Measurements from ENCODE around the gene KRTAP10-2. TPM values are rescaled to one million over a fixed set of nuclear protein-coding genes. Genes with fewer than 3 reads are reported as not detected.
A peak's percentile ranks its signal among the peaks of the same experiment; 100 is the strongest.

Gene KRTAP10-2
- total and polyA plus RNA-seq, 3 experiments from 2014 or later: not detected

- H3K36me3 ChIP-seq (ENCODE audit: insufficient read depth, low read length): no peaks in the 10 kb centered on the region
- H3K4me1 ChIP-seq (ENCODE audit: insufficient read depth, low read length): peaks cover 21% of the 10 kb centered on the region
- peak overlapping the region in 6 of 7 donors; percentile 74 to 84 (median 81) for H3K4me3 Mint-ChIP-seq
- peaks cover 0 to 4% of the 10 kb centered on the region in 2 donors for H3K27me3 Mint-ChIP-seq
- H3K27ac Mint-ChIP-seq: peak overlapping the region; percentile 79 to 96 (median 90)
- peaks cover 6% of the 10 kb centered on the region for H3K9me3 ChIP-seq (ENCODE audit: low read length)
- CTCF ChIA-PET: interaction anchor here (0.7 to 3.0 kb wide), 6 partner anchors 12 to 246 kb away, joined by 3 to 16 read pairs (median 5); partner anchors contain the start of gene KRTAP12-3
- H3K4me1 Mint-ChIP-seq: peaks cover 29 to 35% (median 30%) of the 10 kb centered on the region in 3 donors
- peaks cover 15 to 29% (median 21%) of the 10 kb centered on the region in 5 donors for H3K9me3 Mint-ChIP-seq
- H3K27me3 ChIP-seq (ENCODE audit: insufficient read depth, low read length, poor library complexity, severe bottlenecking): no peaks in the 10 kb centered on the region
- H3K27ac ChIP-seq (ENCODE audit: low read depth, low read length): no peak overlapping the region
- H3K4me3 ChIP-seq (ENCODE audit: low read length): peak overlapping the region; percentile 35
- peak in 2 of 5 donors; percentile 43 to 65 for DNase-seq
- POLR2A ChIA-PET: interaction anchor here (0.8 to 1.1 kb wide), 3 partner anchors 109 to 270 kb away, joined by 3 read pairs; partner anchors contain the start of gene SUMO3
- H3K36me3 Mint-ChIP-seq: peaks cover 5 to 30% (median 16%) of the 10 kb centered on the region in 3 donors
Observed at GRCh38 chr21:44547656-44548331, 3.5 kb downstream of the KRTAP10-2 start.

DNA sequence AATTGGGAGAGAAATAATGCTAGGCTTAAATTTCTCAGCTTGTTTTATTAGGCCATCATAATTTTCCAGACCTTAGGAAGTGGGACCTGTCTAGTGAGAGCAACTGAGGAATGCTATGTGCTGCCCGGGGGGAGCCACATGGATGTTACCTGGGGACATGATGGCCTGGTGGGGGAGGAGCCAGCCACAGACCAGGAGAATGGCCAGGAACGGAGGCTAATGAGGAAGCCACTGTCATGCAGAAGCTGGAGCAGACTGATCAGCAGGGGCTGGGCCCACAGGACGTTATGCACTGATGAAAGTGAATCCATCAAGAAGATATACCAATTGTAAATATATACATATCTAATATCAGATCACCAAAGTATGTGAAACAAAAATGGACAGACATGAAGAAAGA, 6.7 kb downstream of the KRTAP10-2 start:
- DNase-seq: no peak
- POLR2A ChIA-PET: interaction anchor here (0.6 kb wide), 1 partner anchor 18 kb away, joined by 3 read pairs; no protein-coding TSS in a partner anchor
- H3K36me3 Mint-ChIP-seq: peaks cover 5 to 26% (median 16%) of the 10 kb centered on the region in 3 donors

DNA sequence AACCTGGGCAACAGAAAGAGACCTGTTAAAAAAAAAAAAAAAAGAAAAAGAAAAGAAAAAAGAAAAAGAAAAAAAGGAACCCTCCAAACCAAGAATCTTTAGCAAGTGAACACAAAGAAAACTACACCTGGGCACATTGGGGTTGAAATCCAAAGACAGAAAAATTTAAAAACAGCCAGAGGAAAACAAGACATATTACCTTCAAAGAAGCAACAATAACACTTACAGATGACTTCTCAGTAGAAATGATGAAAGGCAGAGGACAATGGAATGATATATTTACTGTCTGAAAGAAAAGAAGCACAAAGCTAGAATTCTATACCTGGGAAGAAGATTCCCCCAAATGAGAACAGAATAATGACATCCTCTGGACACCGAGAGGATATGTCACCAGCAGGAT, 8.6 kb downstream of the KRTAP10-2 start:
- H3K4me3 ChIP-seq (ENCODE audit: low read length): no peak overlapping the region
- Mint-ChIP-seq H3K27me3 (peaks cover under 1 to 4% of the 10 kb centered on the region in 2 donors), H3K27ac (no peak overlapping the region), H3K4me1 (peaks cover 12 to 16% (median 16%) of the 10 kb centered on the region in 3 donors), H3K9me3 (peaks cover 14 to 32% (median 24%) of the 10 kb centered on the region in 5 donors), H3K36me3 (peaks cover 2 to 21% (median 16%) of the 10 kb centered on the region in 3 donors), H3K4me3 (no peak overlapping the region)
- ChIA-PET POLR2A (no interaction called here), CTCF (no interaction called here)
- no peaks in the 10 kb centered on the region for H3K27me3 ChIP-seq (ENCODE audit: insufficient read depth, low read length, poor library complexity, severe bottlenecking)
- H3K4me1 ChIP-seq (ENCODE audit: insufficient read depth, low read length): peaks cover 13% of the 10 kb centered on the region
- H3K27ac ChIP-seq (ENCODE audit: low read depth, low read length): no peak overlapping the region
- no peak for DNase-seq
- H3K36me3 ChIP-seq (ENCODE audit: insufficient read depth, low read length): no peaks in the 10 kb centered on the region
- H3K9me3 ChIP-seq (ENCODE audit: low read length): peaks cover 6% of the 10 kb centered on the region

More for the DNA sequence above, 6.7 kb downstream of the KRTAP10-2 start:
- Histone ChIP-seq H3K4me3 (ENCODE audit: low read length) (no peak overlapping the region), H3K4me1 (ENCODE audit: insufficient read depth, low read length) (peaks cover 21% of the 10 kb centered on the region), H3K36me3 (ENCODE audit: insufficient read depth, low read length) (no peaks in the 10 kb centered on the region), H3K27ac (ENCODE audit: low read depth, low read length) (no peak overlapping the region), H3K9me3 (ENCODE audit: low read length) (peaks cover 6% of the 10 kb centered on the region), H3K27me3 (ENCODE audit: insufficient read depth, low read length, poor library complexity, severe bottlenecking) (no peaks in the 10 kb centered on the region)
- CTCF ChIA-PET: interaction anchor here (1.4 kb wide), 1 partner anchor 34 kb away, joined by 5 read pairs; no protein-coding TSS in a partner anchor
- H3K9me3 Mint-ChIP-seq: peaks cover 15 to 34% (median 24%) of the 10 kb centered on the region in 5 donors
- peaks cover 0 to 4% of the 10 kb centered on the region in 2 donors for H3K27me3 Mint-ChIP-seq
- peaks cover 29 to 35% (median 30%) of the 10 kb centered on the region in 3 donors for H3K4me1 Mint-ChIP-seq
- no peak overlapping the region for H3K27ac Mint-ChIP-seq
- no peak overlapping the region for H3K4me3 Mint-ChIP-seq

DNA sequence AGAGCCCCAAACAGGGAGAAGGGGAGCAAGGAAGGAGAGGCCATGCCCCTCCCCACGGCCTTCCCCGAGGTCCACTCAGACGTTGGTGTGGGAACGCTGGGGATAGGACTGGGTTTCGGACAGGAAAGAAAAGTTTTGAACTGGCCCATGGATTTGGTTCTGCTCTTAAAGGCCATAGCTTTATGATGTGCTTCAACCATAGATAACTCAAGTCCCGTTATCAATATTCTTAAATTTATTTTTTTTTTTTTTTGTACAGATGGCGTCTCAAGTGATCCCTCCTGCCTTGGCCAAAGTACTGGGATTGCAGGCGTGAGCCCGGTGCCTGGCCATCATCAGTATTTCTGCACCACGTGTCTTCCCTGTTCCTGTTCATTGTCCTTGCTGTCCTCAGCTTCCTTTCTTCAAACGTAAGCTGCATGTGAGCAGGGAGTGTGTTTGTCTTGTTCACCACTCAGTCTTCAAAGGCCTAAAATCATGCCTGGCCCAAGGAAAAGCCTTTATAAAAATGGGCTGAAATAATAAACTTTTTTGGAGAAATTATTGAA, 10.5 kb downstream of the KRTAP10-2 start:
- peaks cover 3 to 6% of the 10 kb centered on the region in 2 donors for H3K27me3 Mint-ChIP-seq
- POLR2A ChIA-PET: no interaction called here
- no peak for DNase-seq

DNA sequence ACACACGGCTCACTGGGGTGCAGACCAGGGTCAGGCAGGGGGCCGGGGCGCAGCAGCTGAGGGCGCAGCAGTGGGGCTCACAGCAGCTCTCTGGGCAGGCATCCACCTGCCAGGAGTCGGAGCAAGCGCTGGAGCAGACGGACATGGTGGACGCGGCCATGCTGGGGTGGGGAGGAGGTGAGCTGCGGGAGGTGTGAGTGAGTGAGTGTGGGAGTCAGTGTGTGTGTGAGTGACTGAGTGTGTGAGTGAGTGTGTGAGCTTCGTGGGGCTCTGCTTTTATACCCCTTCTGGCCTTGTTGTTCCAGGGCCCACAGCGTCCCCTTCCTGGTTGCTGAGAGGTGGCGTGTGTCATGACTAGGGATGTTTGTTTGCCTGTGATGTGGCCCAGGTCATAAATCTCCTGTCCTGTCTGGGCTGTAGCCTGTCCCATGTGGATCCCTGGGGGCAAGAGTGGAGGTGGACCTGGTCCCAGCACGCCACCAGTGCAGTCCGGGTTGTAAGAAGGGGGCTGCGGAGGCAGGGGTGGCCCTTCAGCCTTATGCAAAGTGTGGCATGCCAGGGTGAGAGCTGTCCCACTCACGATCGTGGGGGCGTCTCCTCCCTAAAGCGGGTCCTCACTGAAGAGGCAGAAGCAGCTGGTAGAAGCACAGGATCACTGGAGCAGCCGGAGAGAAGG, 11.2 kb downstream of the KRTAP10-2 start, which contains the start of gene KRTAP10-1:
KRTAP10-1 (minus strand) TSS at position 205 of the 676 bp plus-strand sequence; CDS start at position 160, 45 bp downstream.
- Histone ChIP-seq H3K4me3 (ENCODE audit: low read length) (no peak within 1 kb of the TSS), H3K9me3 (ENCODE audit: low read length) (no peaks in the 10 kb centered on the region), H3K27ac (ENCODE audit: low read depth, low read length) (no peak within 1 kb of the TSS), H3K27me3 (ENCODE audit: insufficient read depth, low read length, poor library complexity, severe bottlenecking) (no peaks in the 10 kb centered on the region), H3K4me1 (ENCODE audit: insufficient read depth, low read length) (no peaks in the 10 kb centered on the region), H3K36me3 (ENCODE audit: insufficient read depth, low read length) (no peaks in the 10 kb centered on the region)
- Mint-ChIP-seq H3K27me3 (peaks cover 3 to 6% of the 10 kb centered on the region in 2 donors), H3K27ac (no peak within 1 kb of the TSS), H3K4me1 (no peaks in the 10 kb centered on the region), H3K4me3 (peak within 1 kb of the TSS in 1 of 7 donors; percentile 63), H3K9me3 (peaks cover 0 to 8% (median 2%) of the 10 kb centered on the region in 5 donors), H3K36me3 (peaks cover 0 to 5% (median 0%) of the 10 kb centered on the region in 3 donors)
- POLR2A ChIA-PET: no interaction called here
- CTCF ChIA-PET: interaction anchor here (1.3 kb wide), 1 partner anchor 30 kb away, joined by 3 read pairs; no protein-coding TSS in a partner anchor
- DNase-seq: no peak

More for the DNA sequence above, 10.5 kb downstream of the KRTAP10-2 start:
- H3K4me1 Mint-ChIP-seq: peaks cover 0 to 4% (median 4%) of the 10 kb centered on the region in 3 donors
- H3K27ac Mint-ChIP-seq: no peak overlapping the region
- H3K9me3 Mint-ChIP-seq: peaks cover 4 to 14% (median 8%) of the 10 kb centered on the region in 5 donors
- CTCF ChIA-PET: interaction anchor here (1.3 kb wide), 1 partner anchor 30 kb away, joined by 3 read pairs; no protein-coding TSS in a partner anchor
- Histone ChIP-seq H3K27ac (ENCODE audit: low read depth, low read length) (no peak overlapping the region), H3K36me3 (ENCODE audit: insufficient read depth, low read length) (no peaks in the 10 kb centered on the region), H3K9me3 (ENCODE audit: low read length) (no peaks in the 10 kb centered on the region), H3K4me3 (ENCODE audit: low read length) (no peak overlapping the region), H3K27me3 (ENCODE audit: insufficient read depth, low read length, poor library complexity, severe bottlenecking) (no peaks in the 10 kb centered on the region), H3K4me1 (ENCODE audit: insufficient read depth, low read length) (no peaks in the 10 kb centered on the region)
- peaks cover 0 to 11% (median 3%) of the 10 kb centered on the region in 3 donors for H3K36me3 Mint-ChIP-seq
- no peak overlapping the region for H3K4me3 Mint-ChIP-seq

DNA sequence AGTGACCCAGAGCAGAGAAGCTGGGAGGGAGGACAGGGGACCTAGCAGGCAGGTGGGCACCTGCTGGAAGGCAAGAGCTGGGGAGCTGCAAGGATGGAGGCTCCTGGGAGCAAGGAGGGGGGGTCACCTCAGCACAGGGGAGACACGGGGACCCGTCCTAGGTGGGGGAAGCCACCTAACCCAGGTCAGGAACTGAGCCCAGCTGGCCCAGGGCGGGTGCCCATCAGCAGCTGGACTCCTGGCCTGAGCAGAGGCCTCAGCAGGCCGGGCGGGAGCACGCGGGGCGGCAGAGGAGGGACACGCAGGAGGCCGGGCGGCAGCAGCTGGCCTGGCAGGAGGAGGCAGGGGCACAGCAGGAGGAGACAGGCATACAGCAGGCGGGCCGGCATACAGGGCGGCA, 12.3 kb downstream of the KRTAP10-2 start:
- H3K9me3 ChIP-seq (ENCODE audit: low read length): no peaks in the 10 kb centered on the region
- DNase-seq: no peak
- Mint-ChIP-seq H3K4me3 (no peak overlapping the region), H3K36me3 (peaks cover 0 to 5% (median 0%) of the 10 kb centered on the region in 3 donors), H3K27ac (peak overlapping the region in 1 of 8 donors; percentile 68), H3K4me1 (no peaks in the 10 kb centered on the region), H3K9me3 (peaks cover 0 to 5% (median 0%) of the 10 kb centered on the region in 5 donors), H3K27me3 (peaks cover 2 to 9% of the 10 kb centered on the region in 2 donors)
- no peaks in the 10 kb centered on the region for H3K36me3 ChIP-seq (ENCODE audit: insufficient read depth, low read length)
- ChIA-PET CTCF (interaction anchor here (1.0 kb wide), 1 partner anchor 28 kb away, joined by 4 read pairs; no protein-coding TSS in a partner anchor), POLR2A (no interaction called here)
- H3K4me3 ChIP-seq (ENCODE audit: low read length): no peak overlapping the region
- H3K4me1 ChIP-seq (ENCODE audit: insufficient read depth, low read length): no peaks in the 10 kb centered on the region
- no peak overlapping the region for H3K27ac ChIP-seq (ENCODE audit: low read depth, low read length)
- no peaks in the 10 kb centered on the region for H3K27me3 ChIP-seq (ENCODE audit: insufficient read depth, low read length, poor library complexity, severe bottlenecking)

DNA sequence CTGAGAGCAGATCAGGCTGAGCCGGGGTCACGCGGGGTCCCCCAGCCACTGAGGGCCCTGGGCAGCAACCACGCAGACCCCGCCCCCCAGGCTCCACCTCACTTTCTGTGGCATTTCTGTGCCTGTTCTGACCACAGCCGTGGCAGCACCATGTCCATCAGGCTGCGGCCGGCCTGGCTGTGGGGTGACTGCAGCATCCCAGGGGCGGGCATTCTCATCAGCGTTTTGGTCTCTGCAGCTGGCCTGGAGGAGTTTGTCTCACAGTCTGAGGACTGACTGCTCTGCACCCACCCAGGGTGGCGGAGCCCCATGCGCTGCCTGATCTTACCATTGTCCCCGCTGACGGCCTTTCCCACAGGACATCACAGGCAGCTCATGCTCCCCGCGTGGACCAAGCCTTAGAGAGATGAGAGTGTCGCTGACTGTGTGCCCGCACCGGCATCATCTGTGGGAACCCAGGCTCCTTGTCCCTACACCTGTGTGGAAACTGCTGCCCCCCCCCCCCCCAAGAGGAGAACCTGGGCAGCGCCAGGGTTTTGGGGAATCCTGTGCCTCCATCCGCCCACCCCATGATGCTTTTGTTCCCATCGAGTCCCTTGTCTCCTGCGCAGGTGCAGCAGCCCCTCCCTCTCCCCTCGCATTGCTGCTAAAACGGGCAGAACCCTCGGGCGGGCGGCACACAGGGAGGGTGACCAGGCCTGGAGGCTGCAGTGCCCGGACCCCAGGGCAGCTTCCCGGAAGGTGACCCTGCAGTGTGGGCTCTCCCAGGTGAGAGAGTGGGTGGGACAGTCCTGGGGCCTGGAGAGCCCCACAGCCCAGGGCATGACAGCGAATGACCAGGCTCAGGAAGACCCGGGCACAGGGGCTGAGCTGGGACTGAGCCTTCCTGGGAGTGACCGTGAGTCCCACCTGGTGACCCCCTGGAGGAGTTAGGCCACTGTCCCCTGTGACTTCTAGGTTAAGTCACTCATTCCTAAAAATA, 13.1 kb downstream of the KRTAP10-2 start:
- H3K36me3 Mint-ChIP-seq: peaks cover 0 to 5% (median 0%) of the 10 kb centered on the region in 3 donors
- Histone ChIP-seq H3K36me3 (ENCODE audit: insufficient read depth, low read length) (no peaks in the 10 kb centered on the region), H3K27ac (ENCODE audit: low read depth, low read length) (no peak overlapping the region), H3K4me1 (ENCODE audit: insufficient read depth, low read length) (no peaks in the 10 kb centered on the region), H3K27me3 (ENCODE audit: insufficient read depth, low read length, poor library complexity, severe bottlenecking) (no peaks in the 10 kb centered on the region), H3K4me3 (ENCODE audit: low read length) (no peak overlapping the region), H3K9me3 (ENCODE audit: low read length) (no peaks in the 10 kb centered on the region)
- H3K9me3 Mint-ChIP-seq: peaks cover 0 to 5% (median 0%) of the 10 kb centered on the region in 5 donors
- peaks cover 2 to 9% of the 10 kb centered on the region in 2 donors for H3K27me3 Mint-ChIP-seq
- H3K27ac Mint-ChIP-seq: peak overlapping the region in 2 of 8 donors; percentile 46 to 68
- no peak for DNase-seq
- no peaks in the 10 kb centered on the region for H3K4me1 Mint-ChIP-seq
- CTCF ChIA-PET: interaction anchor here (1.0 kb wide), 1 partner anchor 28 kb away, joined by 4 read pairs; no protein-coding TSS in a partner anchor
- POLR2A ChIA-PET: no interaction called here
- no peak overlapping the region for H3K4me3 Mint-ChIP-seq
